ENCODE measurements around the gene PITPNB.

PITPNB gene

DNA sequence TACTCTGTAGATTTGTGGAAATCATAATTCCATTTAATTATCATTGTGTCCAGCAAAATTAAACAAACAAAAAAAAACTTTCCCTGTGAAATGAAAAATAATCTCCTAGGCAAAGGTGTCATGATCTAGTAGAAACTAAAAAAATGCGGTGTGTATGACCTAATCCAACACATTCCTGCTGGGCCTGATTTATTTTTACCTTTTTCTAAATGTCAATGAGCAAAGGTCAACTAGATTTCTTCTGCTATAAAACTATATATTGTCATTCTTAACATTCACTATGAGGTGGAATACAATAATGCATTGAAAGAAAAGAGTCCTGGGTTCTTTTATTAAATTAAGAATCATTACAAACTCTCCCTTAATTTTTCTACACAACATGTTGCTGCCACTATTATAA is 60.4 kb downstream of the PITPNB start:
- no peak for DNase-seq (ENCODE audit: low spot score)

DNA sequence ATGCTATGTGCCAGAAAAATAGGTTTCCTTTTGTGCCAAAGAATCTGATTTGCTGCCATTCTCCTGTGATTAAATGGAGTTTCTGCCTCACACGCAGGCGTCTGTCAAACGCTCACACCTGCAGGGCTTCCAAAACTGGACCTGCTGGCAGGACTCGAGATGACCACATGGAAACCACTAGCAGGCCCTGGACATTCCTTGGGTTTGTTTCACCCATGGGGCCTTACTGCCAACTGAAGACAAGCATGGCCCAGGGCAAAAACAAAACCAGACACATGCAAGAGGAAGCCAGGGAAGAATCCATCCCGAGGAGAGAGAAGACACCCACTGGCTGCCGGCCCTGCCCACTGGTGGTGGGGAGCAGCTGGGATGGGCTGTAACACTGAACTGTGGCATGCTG is 61.6 kb downstream of the PITPNB start:
- DNase-seq (ENCODE audit: low spot score), result no peak

DNA sequence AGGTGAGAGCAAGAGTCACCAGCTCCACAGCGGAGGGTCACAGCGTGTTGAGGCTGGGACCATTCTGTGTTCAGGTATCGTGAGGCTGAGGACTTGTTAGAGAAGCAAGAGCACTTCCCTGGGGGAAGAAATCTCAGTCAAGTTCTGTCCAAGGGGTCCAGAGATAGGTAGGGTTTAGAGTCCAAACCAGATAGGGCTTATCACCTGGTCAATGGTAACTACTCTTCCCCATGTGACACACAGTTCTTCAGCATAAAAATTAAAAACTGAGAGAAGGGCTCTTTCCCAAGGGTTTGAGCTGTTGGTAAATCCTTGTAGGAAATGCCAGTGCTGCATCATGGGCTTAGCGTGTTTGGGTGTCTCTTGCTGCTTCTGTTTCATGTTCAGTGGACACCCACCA is 62.7 kb downstream of the PITPNB start:
- no peak for DNase-seq (ENCODE audit: low spot score)

DNA sequence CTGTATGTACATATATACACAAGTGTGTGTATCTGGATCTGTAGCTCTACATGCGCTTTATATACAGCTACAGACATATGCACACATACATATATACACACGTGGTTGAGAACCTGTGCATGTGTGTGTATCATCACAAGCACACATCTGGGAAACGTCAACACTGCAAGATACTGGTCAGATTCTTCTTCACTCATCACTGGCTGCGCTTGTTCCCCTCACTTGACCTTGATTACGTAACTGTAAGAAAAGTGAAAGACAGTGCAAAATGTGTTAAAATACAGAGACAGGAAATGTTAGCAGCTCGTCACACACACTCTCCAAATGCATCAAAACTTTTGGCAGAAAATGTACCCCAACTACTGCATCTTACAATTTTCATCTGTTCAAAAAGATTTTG is 65.6 kb downstream of the PITPNB start:
- no peak for DNase-seq (ENCODE audit: low spot score)

DNA sequence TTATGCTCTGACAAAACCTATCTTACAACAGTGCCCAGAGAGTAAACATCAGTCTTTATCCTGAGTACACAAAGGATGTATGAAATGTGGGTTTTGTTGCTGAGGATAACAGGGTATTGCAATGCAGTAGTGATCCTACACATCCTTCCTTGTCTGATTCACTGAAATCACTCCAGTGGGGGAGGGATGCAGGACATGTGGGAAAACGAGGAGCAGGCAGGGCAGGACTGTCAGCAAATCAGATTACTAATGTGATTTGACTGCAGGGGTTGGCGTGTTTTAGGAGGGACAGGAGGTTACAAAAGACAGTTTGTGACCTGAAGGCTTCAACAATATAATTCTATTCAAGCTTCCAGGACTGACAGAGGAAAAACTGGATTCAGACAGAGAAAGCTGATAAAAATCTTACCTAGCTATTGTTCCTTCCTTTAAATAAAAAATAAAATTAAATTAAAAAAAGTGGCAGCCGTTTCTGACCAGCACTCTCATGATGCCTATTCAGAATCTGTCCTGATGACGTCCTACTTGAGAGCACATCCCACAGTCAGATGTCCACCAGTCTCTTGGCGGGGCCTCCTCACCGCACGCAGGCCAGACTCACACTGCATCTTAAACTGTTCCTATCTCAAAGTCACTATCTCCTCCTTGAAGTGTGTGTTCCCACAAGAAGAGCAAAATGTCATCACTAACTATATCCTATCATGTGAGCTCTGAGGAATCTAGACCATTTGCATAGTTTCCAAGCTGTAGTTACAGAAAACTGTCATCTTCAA is 66.9 kb downstream of the PITPNB start:
- DNase-seq (ENCODE audit: low spot score), result no peak

DNA sequence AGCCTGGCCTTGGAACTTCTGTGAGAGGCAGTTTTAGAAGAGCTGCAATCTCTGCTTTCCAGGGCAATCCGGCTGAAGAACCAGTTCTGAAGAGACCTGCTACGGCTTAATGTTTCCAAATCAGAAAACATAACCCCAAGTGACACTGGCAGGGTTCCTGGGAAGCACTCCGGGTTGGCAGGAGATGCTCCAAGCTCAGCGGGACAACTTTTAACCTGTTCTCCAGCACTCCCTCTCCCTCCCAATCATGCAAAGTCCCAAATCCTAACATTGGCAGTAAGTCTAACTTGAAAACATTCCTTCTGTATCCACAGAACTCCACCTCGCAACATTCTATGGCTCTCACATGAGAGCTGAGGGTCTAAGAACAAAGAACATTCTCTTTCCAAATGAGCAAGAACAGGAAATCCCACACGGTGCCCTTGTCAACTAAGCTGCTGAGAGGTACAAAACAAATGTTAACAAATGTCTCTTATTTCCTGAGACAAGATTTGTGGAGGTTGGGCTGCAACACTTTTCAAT is 69.0 kb downstream of the PITPNB start:
- DNase-seq (ENCODE audit: low spot score), result no peak

DNA sequence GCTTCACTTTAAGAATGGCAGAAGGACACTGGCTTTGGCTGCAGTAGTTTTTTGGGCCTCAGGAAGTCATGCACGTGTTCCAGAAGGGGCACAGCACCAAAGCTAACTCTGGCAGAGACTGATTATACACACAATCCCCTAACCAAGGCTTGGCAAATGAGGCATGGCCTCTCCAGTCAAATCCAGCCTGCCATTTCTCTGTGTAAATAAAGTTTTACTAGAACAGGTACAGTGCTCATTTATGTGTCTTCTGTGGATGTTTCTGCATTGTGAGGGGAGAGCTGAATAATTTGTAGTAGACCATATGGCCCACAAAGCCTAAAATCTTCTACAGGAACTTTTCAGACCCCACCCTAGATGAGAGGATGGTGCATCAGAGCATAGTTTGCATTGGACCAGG is 71.1 kb downstream of the PITPNB start:
- DNase-seq (ENCODE audit: low spot score), result no peak

DNA sequence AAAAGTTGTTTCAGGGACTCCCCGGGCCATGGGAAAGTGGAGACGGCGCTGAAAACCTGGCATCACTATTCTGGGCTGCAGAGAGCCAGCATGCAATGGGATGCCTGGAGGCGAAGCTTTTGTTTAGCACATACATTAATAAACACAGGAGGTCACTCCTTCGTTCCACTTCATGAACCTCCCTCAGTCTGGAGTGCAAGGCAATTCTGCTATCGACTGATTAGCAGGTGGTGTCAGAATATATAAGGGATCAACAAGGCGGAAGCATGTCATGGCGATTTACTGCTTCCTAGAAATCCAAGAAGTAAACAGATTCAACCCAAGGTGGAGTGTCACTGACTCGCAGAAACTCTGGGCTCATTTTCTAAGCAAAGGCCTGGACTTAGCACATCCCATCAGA is 72.1 kb downstream of the PITPNB start:
- no peak for DNase-seq (ENCODE audit: low spot score)

DNA sequence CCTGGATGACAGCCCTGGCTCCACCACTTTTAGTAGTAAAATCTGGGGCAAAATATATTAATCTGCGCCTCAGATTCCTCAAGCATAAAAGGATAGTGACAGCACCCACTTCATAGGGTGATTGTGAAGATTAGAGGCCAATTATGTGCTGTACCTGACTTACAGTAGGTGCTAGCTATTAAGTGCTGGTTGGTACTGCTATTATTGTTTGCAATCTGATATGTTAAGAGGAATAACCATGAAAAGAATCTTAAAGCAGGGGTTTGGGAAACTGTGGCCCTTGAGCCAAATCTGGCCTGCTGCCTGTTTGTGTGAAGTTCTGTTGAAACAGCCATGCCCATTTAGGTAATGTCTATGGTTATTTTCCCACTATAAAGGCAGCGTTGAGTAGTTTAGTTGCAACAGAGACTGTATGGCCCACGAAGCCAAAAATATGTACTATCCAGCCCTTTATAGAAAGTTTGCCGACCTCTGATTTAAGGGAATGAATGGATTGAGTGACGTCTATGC is 72.8 kb downstream of the PITPNB start:
- no peak for DNase-seq (ENCODE audit: low spot score)

DNA sequence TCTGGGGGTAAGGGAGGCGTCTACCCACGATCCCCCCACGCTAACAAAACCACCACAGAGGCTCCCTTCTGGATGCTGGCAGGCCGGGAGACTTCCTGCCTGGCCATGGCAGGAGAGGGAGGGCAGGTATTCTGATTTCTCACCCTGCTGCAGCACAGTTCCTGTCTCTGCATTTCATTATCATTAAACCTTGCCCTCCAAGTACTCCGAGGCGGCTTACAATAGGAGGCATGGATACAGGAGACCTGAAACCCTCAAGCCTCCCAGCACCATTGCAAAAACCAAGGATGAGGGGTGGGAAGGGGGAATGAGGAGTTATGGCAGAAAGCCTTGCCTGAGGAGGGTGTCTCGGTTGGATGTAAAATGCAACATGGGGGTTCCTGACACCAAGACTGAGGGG is 73.4 kb downstream of the PITPNB start:
- no peak for DNase-seq (ENCODE audit: low spot score)

DNA sequence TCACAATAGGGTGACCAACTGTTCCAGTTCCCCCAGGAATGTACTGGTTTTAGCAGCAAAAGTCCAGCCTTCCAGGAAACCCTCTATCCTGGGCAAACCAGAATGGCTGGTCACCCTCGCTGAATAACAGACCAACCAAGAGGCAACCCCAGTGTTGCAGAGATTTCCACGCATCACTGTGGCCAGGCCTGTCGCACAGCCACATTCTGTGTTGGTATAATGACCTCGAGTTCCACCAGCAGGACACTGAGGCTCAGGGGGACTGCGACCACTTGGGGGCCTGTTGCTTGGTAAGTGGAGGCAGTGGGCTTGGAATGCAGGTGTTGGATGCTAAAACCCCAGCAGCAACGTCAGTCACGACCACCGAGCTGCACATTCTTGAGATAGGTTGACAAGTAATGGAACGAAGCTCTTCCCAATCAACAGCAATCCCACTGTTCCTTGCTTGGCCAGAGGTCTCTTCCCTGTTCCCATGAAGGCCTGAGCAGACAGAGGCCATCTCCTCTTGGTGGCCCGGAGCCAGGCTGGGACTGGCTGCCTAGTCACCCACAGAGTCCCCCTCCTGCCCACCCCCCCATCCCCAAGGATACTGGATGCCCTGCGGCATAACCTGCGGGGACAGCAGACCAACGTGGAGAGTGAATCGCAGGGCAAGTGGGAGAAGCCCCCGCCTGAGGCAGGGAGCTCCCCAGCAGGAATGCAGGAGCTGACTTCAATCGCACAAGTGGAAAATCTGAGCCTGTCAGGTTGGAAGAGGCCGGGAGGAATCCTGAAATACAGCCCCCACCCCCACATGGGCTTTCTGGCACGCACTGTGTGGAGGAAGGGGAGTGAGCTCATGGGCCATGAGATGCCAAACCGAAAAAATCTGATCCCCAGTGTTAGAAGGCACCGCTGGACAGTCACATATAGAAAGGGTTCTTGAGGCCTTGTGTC is 74.1 kb downstream of the PITPNB start:
- no peak for DNase-seq (ENCODE audit: low spot score)

DNA sequence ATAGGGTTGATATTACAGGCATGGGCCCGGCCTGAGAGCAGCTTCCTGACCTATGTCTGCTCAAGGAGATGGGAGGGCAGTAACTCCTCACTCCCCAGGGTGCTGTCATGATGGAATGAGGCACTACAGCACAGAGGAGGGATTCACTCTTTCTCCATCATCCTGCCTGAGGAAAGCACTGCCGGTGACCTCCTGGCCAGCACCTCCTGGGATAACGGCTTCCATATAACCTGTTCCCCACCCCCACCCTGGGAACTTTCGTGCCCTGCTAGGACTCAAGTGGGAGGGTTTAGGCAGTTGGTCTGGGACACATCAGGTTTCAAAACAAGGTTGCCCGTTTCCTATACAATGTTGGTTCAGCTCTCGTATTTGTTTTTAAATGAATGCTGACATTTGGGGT is 74.8 kb downstream of the PITPNB start:
- DNase-seq (ENCODE audit: low spot score), result no peak

DNA sequence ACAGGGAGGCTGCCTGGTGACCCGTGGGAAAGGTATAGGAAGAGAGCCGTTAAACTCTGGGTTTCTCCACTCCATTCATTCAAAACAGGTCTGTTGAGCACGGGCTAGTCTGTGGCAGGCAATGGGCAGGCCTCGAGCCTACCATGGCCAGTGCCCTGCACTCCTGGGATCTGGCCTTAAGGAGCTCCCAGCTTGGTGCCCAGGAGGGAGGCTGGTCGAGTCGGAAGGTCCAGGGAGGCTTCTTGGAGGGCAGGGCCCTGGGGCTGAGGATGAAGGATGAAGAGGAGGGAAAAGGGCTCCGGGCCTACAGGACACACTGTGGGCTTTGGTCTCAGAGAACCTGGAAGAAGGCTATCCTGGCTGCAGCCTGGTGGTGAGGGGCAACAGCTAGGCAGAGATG is 75.6 kb downstream of the PITPNB start:
- DNase-seq (ENCODE audit: low spot score), result no peak

DNA sequence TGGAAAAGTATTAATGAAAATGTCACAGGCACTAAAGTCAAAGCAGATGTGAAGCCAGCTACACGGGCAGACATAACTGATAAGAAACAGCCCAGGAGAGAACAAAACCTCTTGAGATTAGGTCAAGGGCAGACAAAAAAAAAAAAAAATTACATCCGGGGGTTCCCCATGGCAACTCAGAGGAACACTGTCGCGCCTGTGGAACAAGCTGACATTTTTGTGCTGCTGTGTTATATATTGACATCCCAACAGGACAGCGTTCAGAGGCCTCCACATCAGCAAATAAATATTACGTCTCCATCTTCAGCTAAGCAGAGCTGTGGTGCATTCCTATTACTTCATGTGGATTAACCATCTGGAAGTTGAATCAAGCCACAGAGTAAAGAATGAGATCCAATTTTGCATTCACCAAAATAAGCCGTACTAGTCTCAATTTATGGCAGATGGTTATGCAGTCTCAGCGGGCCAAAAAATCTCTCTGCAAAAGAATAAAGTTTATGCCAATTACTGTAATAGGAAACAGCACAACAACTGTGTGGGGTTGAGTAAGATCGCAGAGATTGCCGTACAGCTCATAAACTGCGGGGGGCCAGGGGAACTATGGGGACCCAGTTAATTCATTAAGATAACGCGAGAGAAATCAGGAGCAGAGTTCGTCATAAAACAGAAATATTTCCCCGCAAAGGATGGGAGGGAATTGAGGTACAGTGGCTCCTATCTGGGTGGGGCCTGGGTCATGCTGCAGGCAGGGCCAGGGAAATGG is 76.2 kb downstream of the PITPNB start:
- DNase-seq (ENCODE audit: low spot score), result no peak

DNA sequence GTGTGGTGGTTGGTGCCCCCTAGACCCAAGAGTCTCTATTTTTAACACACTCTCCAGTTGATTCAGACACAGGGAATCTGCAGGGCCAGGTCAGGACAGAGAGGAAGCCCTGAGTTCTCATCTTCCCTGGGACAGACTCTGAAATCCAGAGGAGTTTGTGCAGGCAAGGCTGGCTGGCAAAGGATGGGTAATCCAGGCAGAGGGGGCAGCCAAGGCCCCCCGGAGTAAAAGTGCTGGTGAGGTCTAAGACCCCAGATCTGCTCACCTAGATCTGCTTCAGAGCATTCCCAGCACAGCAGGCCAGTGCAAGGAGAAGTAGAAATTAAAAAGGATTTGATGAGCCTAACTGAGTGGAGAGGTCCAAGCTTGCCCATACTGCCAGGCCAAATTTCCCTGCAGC is 76.9 kb downstream of the PITPNB start:
- DNase-seq (ENCODE audit: low spot score), result no peak

DNA sequence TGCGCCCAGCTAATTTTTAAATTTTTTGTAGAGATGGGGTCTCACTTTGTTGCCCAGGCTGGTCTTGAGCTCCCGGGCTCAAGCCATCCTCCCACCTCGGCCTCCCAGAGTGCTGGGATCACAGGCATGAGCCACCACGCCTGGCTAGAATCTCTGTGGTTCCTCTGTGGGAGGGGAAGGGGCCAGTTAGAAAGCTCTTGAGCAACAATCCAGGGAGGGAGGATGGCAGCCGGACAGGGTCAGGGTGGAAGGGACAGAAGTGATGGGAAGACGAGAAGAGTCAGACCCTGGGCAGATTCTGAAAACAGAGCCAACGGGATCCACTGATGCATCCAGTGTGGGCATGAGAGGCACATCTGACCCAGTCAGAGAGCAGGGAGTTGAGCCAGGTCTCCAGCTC is 78.6 kb downstream of the PITPNB start:
- no peak for DNase-seq (ENCODE audit: low spot score)

DNA sequence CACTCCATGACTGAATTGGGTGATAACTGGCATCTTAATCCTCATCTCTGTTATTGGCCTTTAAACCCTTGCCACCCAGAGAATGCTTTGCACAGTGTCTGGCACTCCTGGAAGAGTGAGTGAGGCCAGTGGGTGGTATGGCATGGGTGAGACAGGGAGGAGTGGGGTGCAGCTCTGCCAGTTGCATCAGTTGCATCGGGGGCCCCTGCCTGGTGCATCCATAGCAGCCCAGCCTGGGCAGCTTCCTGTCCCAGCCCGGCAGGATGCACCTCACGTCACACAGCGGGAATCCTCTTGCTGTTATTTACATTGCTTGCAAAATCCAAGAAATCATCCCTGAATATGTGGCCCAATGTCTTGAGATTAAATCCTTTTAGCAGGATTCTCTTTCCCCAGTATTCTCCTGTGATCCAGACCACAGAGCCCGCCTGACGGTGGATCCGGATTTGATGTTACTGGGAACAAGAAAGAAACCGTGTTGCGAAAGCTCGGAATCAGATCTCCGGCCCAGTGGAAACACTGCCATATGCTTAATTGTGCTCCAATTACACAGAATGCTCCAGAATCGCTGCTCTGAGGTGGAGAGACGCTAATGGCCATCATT is 79.9 kb downstream of the PITPNB start:
- no peak for DNase-seq (ENCODE audit: low spot score)

DNA sequence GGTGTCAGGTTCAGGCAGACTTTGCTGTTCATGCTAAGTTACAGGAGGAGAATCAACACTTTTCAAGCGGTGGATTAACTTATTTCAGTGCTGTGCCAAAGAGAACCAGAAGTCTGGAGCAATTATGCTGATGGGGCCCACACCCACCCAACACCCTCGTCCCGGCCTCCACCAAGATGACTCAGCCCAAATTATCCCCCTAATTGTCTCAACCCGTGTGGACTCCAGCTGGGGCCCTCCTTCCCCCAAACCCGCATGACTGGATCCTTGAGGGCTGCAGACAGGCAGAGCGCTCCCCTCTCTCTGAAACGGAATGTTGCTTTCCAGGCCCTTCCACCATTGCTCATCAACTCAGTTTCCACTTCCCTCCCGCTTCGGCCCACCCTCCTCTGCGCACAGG is 82.9 kb downstream of the PITPNB start:
- DNase-seq (ENCODE audit: low spot score), result no peak

DNA sequence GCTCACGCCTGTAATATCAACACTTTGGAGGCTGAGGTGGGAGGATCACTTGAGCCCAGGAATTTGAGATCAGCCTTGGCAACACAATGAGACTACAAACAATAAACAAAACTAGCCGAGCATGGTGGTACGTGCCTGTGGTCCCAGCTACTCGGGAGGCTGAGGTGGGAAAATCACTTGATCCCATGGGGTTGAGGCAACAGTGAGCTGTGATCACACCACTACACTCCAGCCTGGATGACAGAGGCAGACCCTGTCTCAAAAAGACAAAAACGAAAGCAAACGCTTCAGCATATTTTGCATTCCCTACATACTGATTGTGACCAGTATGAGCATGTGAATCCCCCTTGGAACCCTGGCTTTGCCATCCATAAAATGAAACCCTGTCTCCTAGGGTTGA is 83.6 kb downstream of the PITPNB start:
- DNase-seq (ENCODE audit: low spot score), result no peak

DNA sequence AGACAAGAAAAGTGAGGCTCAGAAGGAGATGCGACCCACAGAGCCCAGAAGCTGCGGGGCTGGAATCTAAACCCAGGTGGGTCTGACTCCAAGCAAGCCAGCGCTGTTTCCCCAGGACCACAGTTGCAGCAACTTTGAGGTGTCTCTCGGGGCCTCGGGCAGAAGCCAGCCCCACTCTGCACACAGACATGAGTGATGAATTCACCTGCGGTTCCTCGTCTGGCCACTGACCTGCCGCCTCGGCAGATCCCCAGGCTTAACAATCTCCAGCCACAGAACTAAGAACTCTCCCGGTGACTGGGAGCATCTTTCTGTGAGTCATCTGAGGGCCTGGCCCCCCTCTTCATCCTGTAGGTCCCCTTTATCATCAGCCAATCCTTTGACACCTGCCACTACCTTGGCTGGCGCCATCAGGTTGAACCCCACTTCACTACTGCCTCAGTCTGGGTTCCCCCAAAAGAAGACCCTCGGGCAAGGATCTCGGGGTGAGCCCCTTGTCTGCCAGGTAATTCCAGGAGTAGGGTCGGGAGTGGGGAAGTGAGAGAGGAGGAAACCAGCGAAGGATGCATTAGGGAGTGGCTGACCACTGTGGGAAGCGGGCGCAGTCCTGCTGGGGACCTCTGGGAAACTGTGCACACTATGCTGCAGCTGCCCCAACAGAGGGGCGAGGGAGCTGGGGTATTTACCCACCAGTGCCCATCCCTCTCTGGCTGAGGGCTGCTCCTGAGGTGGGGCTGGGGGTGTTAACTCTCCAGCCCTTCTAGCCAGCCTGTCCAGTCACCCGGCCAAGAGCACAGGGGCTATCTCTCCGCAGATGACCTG is 84.5 kb downstream of the PITPNB start:
- DNase-seq (ENCODE audit: low spot score), result no peak

DNA sequence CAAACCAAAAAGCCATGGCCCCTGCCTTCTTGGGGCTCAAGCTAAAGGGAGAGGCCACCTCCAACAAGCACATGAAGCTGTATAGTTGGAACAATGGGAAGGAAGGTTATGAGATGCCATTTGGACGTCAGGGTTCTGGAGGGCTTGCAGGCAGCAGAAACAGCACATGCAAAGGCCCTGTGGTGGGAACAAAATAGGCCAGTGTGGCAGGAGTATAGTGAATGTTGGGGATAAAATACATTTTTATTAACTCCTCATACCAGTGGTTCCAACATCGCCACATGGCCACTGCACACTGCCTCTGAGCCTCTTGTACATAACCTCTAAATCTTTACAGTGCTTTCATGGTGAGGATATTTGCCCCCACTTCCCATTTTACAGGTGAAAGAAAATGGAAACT is 85.3 kb downstream of the PITPNB start:
- no peak for DNase-seq (ENCODE audit: low spot score)

All from SW480 (cell line).